Gastrocnemius medialis (tissue), 4 donors: ENCODE data around the gene LDLRAD4.

Source experiments
- POLR2A ChIP-seq, 2 donors: fragments of 450-650 bp; IDR thresholded peaks; one replicate each; pipeline ENCODE4 v1.6.1; 2017; ENCODE audit warnings: antibody characterized with exemption in 2 of 2, mild to moderate bottlenecking in 2 of 2, moderate library complexity in 2 of 2
- TF ChIP-seq, protein P1 (sequence below), 5 experiments: fragments of 450-650 bp in 3 of 5; fragments of 200-600 bp in 2 of 5; sonication (generic) in 2 of 5; IDR thresholded peaks in 4 of 5; conservative IDR thresholded peaks in 1 of 5; 1 replicate in 4 of 5; 2 replicates in 1 of 5; pipeline ENCODE4 v1.5.1; 2016 to 2019; ENCODE audit warnings: antibody characterized with exemption in 5 of 5, mild to moderate bottlenecking in 3 of 5, moderate library complexity in 3 of 5

DNA sequence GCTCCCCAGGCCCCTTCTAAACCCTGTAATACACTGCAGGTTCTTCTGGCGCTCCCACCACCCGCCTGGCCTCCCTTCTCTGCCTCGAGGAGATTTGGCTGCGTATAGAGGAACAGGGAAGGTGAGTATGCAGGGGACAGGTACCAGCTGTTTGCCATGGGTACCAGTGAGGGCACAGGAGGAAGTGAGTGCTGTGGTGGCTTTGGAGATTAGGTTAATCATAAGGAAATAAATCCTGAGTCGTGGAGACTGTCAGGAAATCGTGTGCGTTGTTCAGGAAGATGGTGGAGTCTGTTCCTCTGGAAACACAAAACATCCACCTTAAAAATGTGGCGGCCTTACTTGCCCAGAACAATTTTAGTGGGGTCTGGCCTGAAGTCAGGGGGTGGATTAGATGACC, 277.4 kb downstream of the LDLRAD4 start:
- TF ChIP-seq, protein P1, sequence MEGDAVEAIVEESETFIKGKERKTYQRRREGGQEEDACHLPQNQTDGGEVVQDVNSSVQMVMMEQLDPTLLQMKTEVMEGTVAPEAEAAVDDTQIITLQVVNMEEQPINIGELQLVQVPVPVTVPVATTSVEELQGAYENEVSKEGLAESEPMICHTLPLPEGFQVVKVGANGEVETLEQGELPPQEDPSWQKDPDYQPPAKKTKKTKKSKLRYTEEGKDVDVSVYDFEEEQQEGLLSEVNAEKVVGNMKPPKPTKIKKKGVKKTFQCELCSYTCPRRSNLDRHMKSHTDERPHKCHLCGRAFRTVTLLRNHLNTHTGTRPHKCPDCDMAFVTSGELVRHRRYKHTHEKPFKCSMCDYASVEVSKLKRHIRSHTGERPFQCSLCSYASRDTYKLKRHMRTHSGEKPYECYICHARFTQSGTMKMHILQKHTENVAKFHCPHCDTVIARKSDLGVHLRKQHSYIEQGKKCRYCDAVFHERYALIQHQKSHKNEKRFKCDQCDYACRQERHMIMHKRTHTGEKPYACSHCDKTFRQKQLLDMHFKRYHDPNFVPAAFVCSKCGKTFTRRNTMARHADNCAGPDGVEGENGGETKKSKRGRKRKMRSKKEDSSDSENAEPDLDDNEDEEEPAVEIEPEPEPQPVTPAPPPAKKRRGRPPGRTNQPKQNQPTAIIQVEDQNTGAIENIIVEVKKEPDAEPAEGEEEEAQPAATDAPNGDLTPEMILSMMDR (IDR thresholded peaks at IDR 0.05 in 4 of 5, conservative IDR thresholded peaks at IDR 0.05 in 1 of 5): no peak
- no peak for TF ChIP-seq POLR2A (IDR thresholded peaks at IDR 0.05)
